ENCODE measurements around the gene ELAC2.

The ELAC2 gene

DNA sequence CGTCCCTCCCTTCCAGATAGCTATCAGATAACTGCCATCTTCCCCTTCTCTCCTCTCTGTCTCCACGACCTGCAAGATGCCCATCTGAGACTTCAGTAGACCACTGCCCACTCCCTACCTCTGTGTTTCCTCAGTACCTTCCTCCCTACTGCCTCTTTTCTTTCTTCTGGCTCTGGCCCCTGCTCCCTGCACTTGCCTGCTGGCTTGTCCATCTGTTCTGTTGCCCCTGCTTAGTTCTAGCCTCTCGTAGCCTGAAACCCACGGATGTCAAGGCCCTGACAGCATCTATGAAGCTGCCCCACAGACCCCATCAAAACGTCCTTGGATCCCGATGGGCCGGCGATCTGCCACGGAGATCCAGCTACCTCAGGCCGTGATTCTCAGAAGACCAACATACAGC, 53.0 kb downstream of the ELAC2 start:
- Histone ChIP-seq H3K4me3 (ENCODE audit: low read depth, low read length) (no peak overlapping the region), H3K9ac (ENCODE audit: low read depth, low read length) (no peak overlapping the region), H3K36me3 (ENCODE audit: control insufficient read depth, insufficient read depth, low read length) (peaks cover under 1% of the 10 kb centered on the region), H3K9me3 (ENCODE audit: control insufficient read depth, insufficient read depth, low read length) (no peaks in the 10 kb centered on the region), H3K27me3 (ENCODE audit: control insufficient read depth, insufficient read depth, low read length) (no peaks in the 10 kb centered on the region), H3K4me1 (ENCODE audit: control insufficient read depth, insufficient read depth, low read length) (no peaks in the 10 kb centered on the region)

DNA sequence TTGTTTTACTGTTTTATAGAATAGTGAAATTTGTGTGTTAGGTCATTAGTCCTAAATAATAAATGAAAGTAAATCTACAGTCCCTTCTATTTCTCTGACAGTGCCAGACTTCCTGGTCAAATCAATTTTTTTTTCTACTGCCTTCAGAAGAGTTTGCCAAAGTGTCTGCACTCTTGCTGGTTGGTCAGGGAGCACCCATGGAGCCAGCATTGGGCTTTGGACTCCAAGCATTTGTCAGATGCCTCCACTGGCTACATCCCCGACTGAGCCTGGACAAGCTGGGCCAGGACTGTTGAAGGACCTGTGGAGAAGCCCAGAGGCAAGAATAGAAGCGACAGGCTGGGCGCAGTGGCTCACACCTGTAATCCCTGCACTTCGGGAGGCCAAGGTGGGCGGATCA, 53.7 kb downstream of the ELAC2 start:
- Histone ChIP-seq H3K27me3 (ENCODE audit: control insufficient read depth, insufficient read depth, low read length) (no peaks in the 10 kb centered on the region), H3K9me3 (ENCODE audit: control insufficient read depth, insufficient read depth, low read length) (no peaks in the 10 kb centered on the region), H3K9ac (ENCODE audit: low read depth, low read length) (no peak overlapping the region), H3K4me3 (ENCODE audit: low read depth, low read length) (no peak overlapping the region), H3K4me1 (ENCODE audit: control insufficient read depth, insufficient read depth, low read length) (no peaks in the 10 kb centered on the region), H3K36me3 (ENCODE audit: control insufficient read depth, insufficient read depth, low read length) (peaks cover 3% of the 10 kb centered on the region)

DNA sequence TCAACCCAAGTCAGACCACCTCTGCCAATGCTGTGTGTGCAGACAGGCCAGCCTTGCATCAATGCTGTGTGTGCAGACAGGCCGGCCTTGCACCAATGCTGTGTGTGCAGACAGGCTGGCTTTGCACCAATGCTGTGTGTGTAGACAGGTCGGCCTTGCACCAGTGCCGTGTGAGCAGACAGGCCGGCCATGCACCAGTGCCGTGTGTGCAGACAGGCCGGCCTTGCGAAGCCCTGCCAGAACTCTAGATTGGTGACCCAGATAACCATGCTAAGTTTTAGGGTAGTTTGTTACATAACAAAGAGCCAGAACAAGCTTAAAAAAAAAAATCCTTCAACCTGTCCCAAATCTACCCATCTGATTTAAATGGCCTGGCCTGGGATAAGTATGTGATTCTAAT, 54.3 kb downstream of the ELAC2 start:
- H3K27me3 ChIP-seq (ENCODE audit: control insufficient read depth, insufficient read depth, low read length) = no peaks in the 10 kb centered on the region
- H3K36me3 ChIP-seq (ENCODE audit: control insufficient read depth, insufficient read depth, low read length) = peaks cover 5% of the 10 kb centered on the region
- H3K9ac ChIP-seq (ENCODE audit: low read depth, low read length) = no peak overlapping the region
- no peaks in the 10 kb centered on the region for H3K9me3 ChIP-seq (ENCODE audit: control insufficient read depth, insufficient read depth, low read length)
- H3K4me3 ChIP-seq (ENCODE audit: low read depth, low read length) = no peak overlapping the region
- no peaks in the 10 kb centered on the region for H3K4me1 ChIP-seq (ENCODE audit: control insufficient read depth, insufficient read depth, low read length)

DNA sequence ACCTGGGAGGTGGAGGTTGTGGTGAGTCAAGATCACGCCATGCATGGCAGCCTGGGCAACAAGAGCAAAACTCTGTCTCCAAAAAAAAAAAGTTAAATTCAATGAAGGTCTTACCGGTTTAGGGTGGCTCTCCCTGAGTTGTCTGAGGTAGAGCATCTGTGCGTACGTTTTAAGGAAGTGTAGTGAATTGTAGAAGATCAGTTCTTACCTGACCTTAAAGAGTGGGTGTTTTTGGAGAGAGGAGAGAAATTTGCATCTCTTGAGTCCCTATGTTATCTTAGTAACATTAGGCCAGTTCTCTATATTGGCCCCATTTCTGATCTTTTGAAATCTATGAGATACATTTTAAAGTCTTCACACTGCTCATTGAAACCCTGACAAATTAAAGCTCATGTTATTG, 56.2 kb downstream of the ELAC2 start:
- no peaks in the 10 kb centered on the region for H3K9me3 ChIP-seq (ENCODE audit: control insufficient read depth, insufficient read depth, low read length)
- H3K4me3 ChIP-seq (ENCODE audit: low read depth, low read length) = no peak overlapping the region
- H3K27me3 ChIP-seq (ENCODE audit: control insufficient read depth, insufficient read depth, low read length) = no peaks in the 10 kb centered on the region
- no peaks in the 10 kb centered on the region for H3K4me1 ChIP-seq (ENCODE audit: control insufficient read depth, insufficient read depth, low read length)
- no peak overlapping the region for H3K9ac ChIP-seq (ENCODE audit: low read depth, low read length)
- H3K36me3 ChIP-seq (ENCODE audit: control insufficient read depth, insufficient read depth, low read length) = peaks cover 9% of the 10 kb centered on the region

DNA sequence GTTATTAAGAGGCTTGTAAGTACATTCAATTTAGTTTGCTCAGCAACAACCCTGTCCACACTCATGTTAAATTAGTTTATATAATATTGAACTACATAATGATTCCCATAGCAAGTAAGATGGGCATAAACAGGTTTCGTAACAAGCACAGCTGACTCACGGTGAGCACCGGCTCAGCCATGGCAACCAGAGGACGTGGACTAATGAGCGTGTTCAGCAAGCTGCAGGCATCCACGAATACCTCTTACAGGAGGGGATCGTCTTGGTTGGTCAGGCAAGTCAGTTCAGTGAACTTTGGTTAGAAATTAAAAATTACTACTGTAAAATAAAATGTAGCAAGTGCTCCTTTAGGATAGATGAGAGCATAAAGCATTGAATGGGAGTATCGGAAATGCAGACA, 58.4 kb downstream of the ELAC2 start:
- Histone ChIP-seq H3K9ac (ENCODE audit: low read depth, low read length) (no peak overlapping the region), H3K36me3 (ENCODE audit: control insufficient read depth, insufficient read depth, low read length) (peaks cover 9% of the 10 kb centered on the region), H3K27me3 (ENCODE audit: control insufficient read depth, insufficient read depth, low read length) (no peaks in the 10 kb centered on the region), H3K4me1 (ENCODE audit: control insufficient read depth, insufficient read depth, low read length) (no peaks in the 10 kb centered on the region), H3K9me3 (ENCODE audit: control insufficient read depth, insufficient read depth, low read length) (no peaks in the 10 kb centered on the region), H3K4me3 (ENCODE audit: low read depth, low read length) (no peak overlapping the region)

DNA sequence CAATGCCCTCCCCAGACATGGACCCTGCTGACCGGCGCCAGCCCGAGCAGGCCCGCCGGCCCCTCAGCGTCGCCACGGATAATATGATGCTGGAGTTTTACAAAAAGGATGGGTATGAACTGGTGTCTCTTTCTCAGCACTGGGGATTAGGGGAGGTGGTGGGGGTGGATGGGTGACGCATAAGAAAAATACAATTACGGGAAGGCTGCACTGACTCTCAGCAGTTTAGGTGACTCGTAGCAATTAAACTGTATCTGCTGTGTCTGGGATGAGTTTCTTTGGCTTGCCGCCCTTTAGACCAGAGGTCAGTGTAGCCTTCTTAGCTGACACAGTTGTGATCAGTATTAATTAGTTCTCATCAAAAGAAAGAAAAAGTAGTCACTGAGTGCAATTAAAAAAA, 59.0 kb downstream of the ELAC2 start:
- Histone ChIP-seq H3K36me3 (ENCODE audit: control insufficient read depth, insufficient read depth, low read length) (peaks cover 9% of the 10 kb centered on the region), H3K27me3 (ENCODE audit: control insufficient read depth, insufficient read depth, low read length) (no peaks in the 10 kb centered on the region), H3K9me3 (ENCODE audit: control insufficient read depth, insufficient read depth, low read length) (no peaks in the 10 kb centered on the region), H3K9ac (ENCODE audit: low read depth, low read length) (no peak overlapping the region), H3K4me3 (ENCODE audit: low read depth, low read length) (no peak overlapping the region), H3K4me1 (ENCODE audit: control insufficient read depth, insufficient read depth, low read length) (no peaks in the 10 kb centered on the region)

DNA sequence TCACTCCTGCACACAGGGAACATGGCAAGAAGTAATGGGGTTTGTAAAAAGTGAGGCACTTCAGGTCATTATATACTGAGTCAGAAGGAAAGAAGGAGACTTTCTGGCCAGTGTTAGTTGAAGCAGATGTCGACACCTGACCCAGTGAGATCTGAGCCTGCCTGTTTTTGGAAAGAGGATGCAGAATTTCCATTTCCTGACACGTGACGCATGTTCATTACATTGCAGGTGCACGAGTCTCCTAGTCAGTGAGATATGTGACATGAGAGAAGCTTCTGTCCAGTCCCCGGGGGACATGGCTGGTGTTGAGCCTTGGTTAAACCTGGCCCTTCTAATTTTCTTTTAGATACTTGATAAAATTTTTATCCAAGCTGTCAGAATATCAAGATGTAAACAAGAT, 62.3 kb downstream of the ELAC2 start:
- Histone ChIP-seq H3K9me3 (ENCODE audit: control insufficient read depth, insufficient read depth, low read length) (no peaks in the 10 kb centered on the region), H3K4me1 (ENCODE audit: control insufficient read depth, insufficient read depth, low read length) (no peaks in the 10 kb centered on the region), H3K4me3 (ENCODE audit: low read depth, low read length) (no peak overlapping the region), H3K27me3 (ENCODE audit: control insufficient read depth, insufficient read depth, low read length) (no peaks in the 10 kb centered on the region), H3K9ac (ENCODE audit: low read depth, low read length) (no peak overlapping the region), H3K36me3 (ENCODE audit: control insufficient read depth, insufficient read depth, low read length) (peaks cover 9% of the 10 kb centered on the region)

DNA sequence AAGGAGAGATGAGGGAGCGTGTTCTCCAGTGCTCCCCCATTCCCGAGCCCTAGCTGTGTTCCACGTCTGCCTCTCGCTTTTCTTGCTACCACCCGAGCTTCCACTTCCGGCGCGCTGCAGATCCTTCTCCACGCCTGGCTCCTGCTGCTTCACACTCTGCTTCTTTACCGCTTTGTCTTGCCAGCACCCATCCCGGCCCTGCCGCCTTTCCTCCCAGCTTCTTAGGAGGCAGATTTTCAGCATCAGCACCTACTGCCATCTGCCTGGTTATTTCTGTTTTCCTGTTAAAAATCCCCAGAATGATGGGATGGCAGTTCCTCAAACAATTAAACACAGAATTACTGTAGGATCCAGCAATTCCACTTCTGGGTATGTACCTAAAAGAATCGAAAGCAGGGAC, 64.7 kb downstream of the ELAC2 start:
- H3K4me3 ChIP-seq (ENCODE audit: low read depth, low read length) = no peak overlapping the region
- H3K36me3 ChIP-seq (ENCODE audit: control insufficient read depth, insufficient read depth, low read length) = peaks cover 3% of the 10 kb centered on the region
- no peaks in the 10 kb centered on the region for H3K27me3 ChIP-seq (ENCODE audit: control insufficient read depth, insufficient read depth, low read length)
- no peaks in the 10 kb centered on the region for H3K9me3 ChIP-seq (ENCODE audit: control insufficient read depth, insufficient read depth, low read length)
- H3K4me1 ChIP-seq (ENCODE audit: control insufficient read depth, insufficient read depth, low read length) = no peaks in the 10 kb centered on the region
- H3K9ac ChIP-seq (ENCODE audit: low read depth, low read length) = no peak overlapping the region

DNA sequence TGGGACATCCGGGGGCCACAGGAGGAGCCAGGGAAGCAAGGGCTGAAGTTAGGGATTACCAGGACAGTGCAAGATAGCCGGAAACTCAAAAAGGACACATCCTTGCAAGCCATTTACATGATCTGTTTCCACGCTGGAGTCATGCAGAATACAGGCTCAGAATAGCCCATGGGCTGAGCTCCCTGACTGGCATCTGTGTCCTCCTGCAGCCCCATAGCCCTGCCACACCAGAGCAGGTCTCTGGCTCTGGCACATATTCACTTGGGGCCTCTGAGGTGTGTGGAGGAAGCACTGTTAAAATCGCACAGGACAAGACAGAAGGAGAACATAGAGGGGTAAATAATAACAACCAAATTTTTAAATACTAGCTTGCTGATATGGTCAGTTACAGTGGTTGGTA, 65.8 kb downstream of the ELAC2 start:
- Histone ChIP-seq H3K4me1 (ENCODE audit: control insufficient read depth, insufficient read depth, low read length) (no peaks in the 10 kb centered on the region), H3K4me3 (ENCODE audit: low read depth, low read length) (no peak overlapping the region), H3K9ac (ENCODE audit: low read depth, low read length) (no peak overlapping the region), H3K36me3 (ENCODE audit: control insufficient read depth, insufficient read depth, low read length) (peaks cover 3% of the 10 kb centered on the region), H3K27me3 (ENCODE audit: control insufficient read depth, insufficient read depth, low read length) (no peaks in the 10 kb centered on the region), H3K9me3 (ENCODE audit: control insufficient read depth, insufficient read depth, low read length) (no peaks in the 10 kb centered on the region)

DNA sequence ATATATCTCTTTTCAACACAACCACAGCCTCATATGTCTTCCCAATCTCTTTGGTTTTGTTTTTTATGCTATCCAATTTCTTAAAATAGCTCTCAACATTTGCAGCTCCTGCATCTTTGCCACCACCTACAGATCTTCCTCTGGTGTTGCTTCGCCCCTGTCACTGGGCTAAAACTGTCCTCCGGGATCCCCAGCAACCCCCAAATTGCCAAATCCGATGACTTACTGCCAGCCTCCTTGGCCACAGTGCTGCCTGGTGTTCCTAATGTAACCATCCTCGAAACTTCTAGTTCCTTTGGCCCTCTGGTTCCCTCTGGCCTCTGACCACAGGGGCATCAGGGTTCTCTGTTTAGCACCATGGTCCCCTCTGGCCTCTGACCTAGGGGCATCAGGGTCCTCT, 70.8 kb downstream of the ELAC2 start:
- Histone ChIP-seq H3K36me3 (ENCODE audit: control insufficient read depth, insufficient read depth, low read length) (no peaks in the 10 kb centered on the region), H3K4me1 (ENCODE audit: control insufficient read depth, insufficient read depth, low read length) (no peaks in the 10 kb centered on the region), H3K9me3 (ENCODE audit: control insufficient read depth, insufficient read depth, low read length) (no peaks in the 10 kb centered on the region), H3K9ac (ENCODE audit: low read depth, low read length) (no peak overlapping the region), H3K4me3 (ENCODE audit: low read depth, low read length) (no peak overlapping the region), H3K27me3 (ENCODE audit: control insufficient read depth, insufficient read depth, low read length) (no peaks in the 10 kb centered on the region)

Measured in iPS-15b (cell line).